Measurements from ENCODE around the gene HNRNPA3.
"Not testable (repeated sequence)": the region's sequence is repeated elsewhere in the genome, so short reads cannot be mapped to it uniquely, and the experiment has no call there.

Gene HNRNPA3

GRCh38 chr2:177256695-177257094 is 44.1 kb downstream of the HNRNPA3 start:
- no peak for DNase-seq

GRCh38 chr2:177257471-177257870 is 44.9 kb downstream of the HNRNPA3 start:
- DNase-seq = no peak

GRCh38 chr2:177258059-177258458 is 45.5 kb downstream of the HNRNPA3 start:
- no peak for DNase-seq

- no peak for DNase-seq
Measured at GRCh38 chr2:177260379-177260778, 47.8 kb downstream of the HNRNPA3 start.

- DNase-seq = no peak
Measured at GRCh38 chr2:177261116-177262060, 48.8 kb downstream of the HNRNPA3 start.

DNA sequence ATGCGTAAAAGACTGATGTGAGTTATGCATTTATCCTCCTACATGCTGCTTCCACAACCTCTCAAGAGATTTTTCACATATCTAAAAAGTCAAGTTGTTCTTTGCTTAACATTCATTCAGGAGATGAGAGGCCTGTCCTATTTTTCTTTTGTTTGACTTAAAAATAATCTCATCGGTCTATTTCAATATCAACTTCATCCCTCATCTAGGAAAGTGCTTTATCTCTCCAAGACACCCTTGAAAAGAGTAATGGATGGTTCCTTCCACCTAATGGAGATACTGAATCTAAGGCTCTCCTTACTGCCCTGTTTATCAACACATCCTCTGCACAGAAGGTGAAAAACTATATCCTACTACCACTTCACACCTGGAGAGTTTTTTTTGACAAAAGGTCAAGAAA is 49.5 kb downstream of the HNRNPA3 start:
- peak in 1 of 2 experiments; percentile 29 for DNase-seq

GRCh38 chr2:177262958-177263450 is 50.4 kb downstream of the HNRNPA3 start:
- no peak for DNase-seq

GRCh38 chr2:177263451-177264208 is 51.0 kb downstream of the HNRNPA3 start:
- peak; percentile 89 to 94 for DNase-seq

- no peak for DNase-seq
Measured at GRCh38 chr2:177264209-177264692, 51.7 kb downstream of the HNRNPA3 start.

- DNase-seq = peak; percentile 53 to 77
Measured at GRCh38 chr2:177264693-177265587, 52.3 kb downstream of the HNRNPA3 start, which contains the start of gene NFE2L2. NFE2L2 (minus strand) TSS chr2:177264727; CDS start chr2:177264576, 151 bp downstream.

DNA sequence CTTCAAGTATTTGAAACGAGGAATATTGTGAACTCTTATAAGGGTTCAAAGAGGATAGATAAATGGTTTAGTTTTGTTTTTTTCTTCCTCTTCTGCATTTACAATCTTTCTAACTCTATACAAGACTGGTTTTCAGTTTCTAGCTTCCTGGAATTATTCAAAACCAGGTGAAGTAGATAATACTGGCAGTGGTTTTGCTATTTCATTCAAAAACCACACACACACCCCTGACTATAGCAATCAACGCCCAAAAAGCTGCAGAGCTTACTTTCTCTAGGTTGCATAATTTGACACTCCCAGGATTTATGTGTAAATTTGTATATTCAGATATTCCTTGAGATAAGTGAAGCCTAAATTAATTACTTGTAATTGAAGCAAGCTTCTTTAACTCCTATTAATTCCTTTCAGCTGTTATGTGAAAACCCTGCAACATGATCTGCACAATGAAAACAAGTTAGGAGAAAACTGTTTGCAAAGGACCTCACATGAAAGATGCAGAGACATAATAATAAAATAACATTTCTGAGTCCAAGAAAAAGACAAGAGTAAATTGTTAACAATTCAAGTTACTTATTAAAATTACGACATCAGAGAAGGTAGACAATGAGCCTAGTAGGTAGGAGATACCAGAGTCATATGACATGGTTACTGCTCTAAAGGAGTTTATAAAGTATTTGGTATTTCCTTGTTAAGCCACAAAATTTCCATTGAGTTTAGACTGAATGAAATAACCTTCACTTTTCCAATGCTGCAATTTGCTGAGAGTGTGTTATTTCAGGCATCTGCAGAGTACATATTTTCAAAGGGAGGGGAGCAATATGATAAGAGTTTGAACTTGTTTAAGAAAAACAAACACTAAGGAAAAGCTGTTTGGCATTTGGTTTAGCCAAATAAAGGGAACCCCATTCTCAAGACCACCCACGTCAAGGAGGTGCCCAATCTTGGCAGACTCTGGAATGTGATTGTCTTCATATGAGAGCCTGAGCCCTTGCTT is 53.5 kb downstream of the HNRNPA3 start:
- DNase-seq = no peak

DNA sequence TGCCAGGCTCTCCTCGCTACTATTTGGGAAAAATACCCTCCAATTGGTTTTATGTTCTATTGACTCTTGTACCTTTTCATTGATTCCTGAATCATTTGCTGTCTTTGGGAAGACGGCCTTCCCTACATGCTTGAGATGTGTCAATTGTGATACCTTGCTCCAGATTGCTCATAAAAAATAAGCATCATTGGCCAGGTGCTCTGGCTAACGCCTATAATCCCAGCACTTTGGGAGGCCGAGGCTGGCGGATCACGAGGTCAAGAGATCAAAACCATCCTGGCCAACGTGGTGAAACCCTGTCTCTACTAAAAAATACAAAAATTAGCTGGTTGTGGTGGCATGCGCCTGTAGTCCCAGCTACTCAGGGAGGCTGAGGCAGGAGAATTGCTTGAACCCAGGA is 54.4 kb downstream of the HNRNPA3 start:
- not testable (repeated sequence) for DNase-seq

GRCh38 chr2:177268187-177268871 is 55.7 kb downstream of the HNRNPA3 start:
- no peak for DNase-seq

DNA sequence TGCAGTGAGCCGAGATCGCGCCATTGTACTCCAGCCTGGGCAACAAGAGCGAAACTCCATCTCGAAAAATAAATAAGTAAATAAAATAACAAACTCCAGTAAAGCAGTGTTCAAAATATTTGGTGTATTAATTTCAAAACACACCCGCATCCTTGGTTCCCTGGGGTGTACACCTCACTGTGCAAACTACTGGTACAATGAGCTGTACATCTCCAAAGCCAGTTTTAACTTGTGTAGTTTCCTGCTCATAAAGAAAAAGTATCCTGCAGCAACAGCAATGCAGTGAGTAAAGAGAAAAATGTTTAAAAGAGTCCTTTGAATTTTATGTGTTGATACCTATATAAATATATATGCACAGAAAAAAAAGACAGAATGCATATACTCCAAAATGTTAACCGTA is 56.3 kb downstream of the HNRNPA3 start:
- DNase-seq = no peak

- DNase-seq = no peak
Measured at GRCh38 chr2:177270531-177270930, 57.9 kb downstream of the HNRNPA3 start.

GRCh38 chr2:177271981-177272666 is 59.5 kb downstream of the HNRNPA3 start:
- no peak for DNase-seq

DNA sequence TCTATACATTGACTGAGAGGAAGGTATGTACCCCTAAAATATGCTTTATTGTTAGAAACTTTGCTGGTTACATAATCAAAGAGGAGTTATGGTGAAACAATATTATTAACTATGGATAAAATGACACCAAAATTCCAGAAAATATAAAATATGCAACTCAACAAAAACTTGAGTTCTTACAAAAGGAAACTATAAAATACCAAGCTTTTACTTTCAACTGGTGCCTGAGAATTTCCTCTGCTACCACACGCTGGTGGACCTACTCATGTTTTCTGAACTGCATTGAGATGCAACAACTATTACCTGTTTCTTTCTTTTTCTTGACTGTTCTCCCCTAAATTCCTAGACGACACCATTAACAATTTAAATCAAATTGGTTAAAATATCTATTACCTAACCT is 60.2 kb downstream of the HNRNPA3 start:
- DNase-seq = no peak

GRCh38 chr2:177273408-177273807 is 60.8 kb downstream of the HNRNPA3 start:
- no peak for DNase-seq
